HEK293 (cell line): ENCODE data around the gene CDO1.
A peak's percentile ranks its signal among the peaks of the same experiment; 100 is the strongest.

Source experiments
- BCL11B ChIP-seq: fragments of 450-650 bp; formaldehyde crosslinking; IDR thresholded peaks from 2 replicates; pipeline ENCODE4 v1.5.1; 2016; ENCODE audit warnings: low read depth, missing biosample characterization, missing genetic modification characterization
- SP2 ChIP-seq: fragments of 450-650 bp; formaldehyde crosslinking; IDR thresholded peaks from 2 replicates; pipeline ENCODE4 v1.5.1; 2016; ENCODE audit warnings: missing biosample characterization, missing genetic modification characterization
- SP3 ChIP-seq: fragments of 450-650 bp; formaldehyde crosslinking; IDR thresholded peaks from 2 replicates; pipeline ENCODE4 v1.5.1; 2016; ENCODE audit warnings: missing biosample characterization, missing genetic modification characterization
- SP7 ChIP-seq: fragments of 450-650 bp; formaldehyde crosslinking; IDR thresholded peaks from 2 replicates; pipeline ENCODE4 v1.5.1; 2016; ENCODE audit warnings: missing biosample characterization, missing genetic modification characterization
- ZBTB17 ChIP-seq: fragments of 450-650 bp; formaldehyde crosslinking; IDR thresholded peaks from 2 replicates; pipeline ENCODE4 v1.5.1; 2016; ENCODE audit warnings: missing biosample characterization, missing genetic modification characterization
- ZBTB21 ChIP-seq: fragments of 450-650 bp; formaldehyde crosslinking; IDR thresholded peaks from 2 replicates; pipeline ENCODE4 v1.5.1; 2017; ENCODE audit warnings: missing biosample characterization, missing genetic modification characterization
- ZFP3 ChIP-seq: fragments of 450-650 bp; formaldehyde crosslinking; IDR thresholded peaks from 2 replicates; pipeline ENCODE4 v1.5.1; 2016; ENCODE audit warnings: low read depth, missing biosample characterization, missing genetic modification characterization
- ZIC2 ChIP-seq: fragments of 450-650 bp; formaldehyde crosslinking; IDR thresholded peaks from 2 replicates; pipeline ENCODE4 v1.5.1; 2016; ENCODE audit warnings: missing biosample characterization, missing genetic modification characterization
- ZNF112 ChIP-seq: fragments of 450-650 bp; formaldehyde crosslinking; IDR thresholded peaks from 2 replicates; pipeline ENCODE4 v1.5.0; 2017; ENCODE audit warnings: missing biosample characterization, missing genetic modification characterization
- ZNF335 ChIP-seq: fragments of 450-650 bp; formaldehyde crosslinking; conservative IDR thresholded peaks from 2 replicates; pipeline ENCODE4 v1.5.1; 2016; ENCODE audit warnings: missing biosample characterization, missing genetic modification characterization
- ZNF366 ChIP-seq: fragments of 450-650 bp; formaldehyde crosslinking; conservative IDR thresholded peaks from 2 replicates; pipeline ENCODE4 v1.5.1; 2016; ENCODE audit warnings: missing biosample characterization, missing genetic modification characterization
- ZNF394 ChIP-seq: fragments of 450-650 bp; formaldehyde crosslinking; IDR thresholded peaks from 2 replicates; pipeline ENCODE4 v1.5.1; 2016; ENCODE audit warnings: missing biosample characterization, missing genetic modification characterization, mild to moderate bottlenecking, moderate library complexity, borderline replicate concordance
- ZNF585B ChIP-seq: fragments of 450-650 bp; formaldehyde crosslinking; IDR thresholded peaks from 2 replicates; pipeline ENCODE4 v1.5.1; 2016; ENCODE audit warnings: missing biosample characterization, missing genetic modification characterization
- ZNF600 ChIP-seq: fragments of 450-650 bp; formaldehyde crosslinking; IDR thresholded peaks from 2 replicates; pipeline ENCODE4 v1.5.1; 2016; ENCODE audit warnings: missing biosample characterization, missing genetic modification characterization
- ZNF670 ChIP-seq: fragments of 450-650 bp; formaldehyde crosslinking; IDR thresholded peaks from 2 replicates; pipeline ENCODE4 v1.5.1; 2016; ENCODE audit warnings: missing biosample characterization, missing genetic modification characterization, low read depth
- ZNF701 ChIP-seq: fragments of 450-650 bp; formaldehyde crosslinking; IDR thresholded peaks from 2 replicates; pipeline ENCODE4 v1.5.1; 2016; ENCODE audit warnings: missing biosample characterization, missing genetic modification characterization
- ZNF776 ChIP-seq: fragments of 450-650 bp; formaldehyde crosslinking; IDR thresholded peaks from 2 replicates; pipeline ENCODE4 v1.5.0; 2017; ENCODE audit warnings: missing biosample characterization, missing genetic modification characterization, borderline replicate concordance
- ZXDB ChIP-seq: fragments of 450-650 bp; formaldehyde crosslinking; IDR thresholded peaks from 2 replicates; pipeline ENCODE4 v1.5.1; 2016; ENCODE audit warnings: missing biosample characterization, missing genetic modification characterization
- TF ChIP-seq, protein P1 (sequence below): fragments of 450-650 bp; formaldehyde crosslinking; IDR thresholded peaks from 2 replicates; pipeline ENCODE4 v1.5.1; 2016; ENCODE audit warnings: missing biosample characterization, missing genetic modification characterization, borderline replicate concordance
- TF ChIP-seq, protein P2 (sequence below): fragments of 450-650 bp; formaldehyde crosslinking; IDR thresholded peaks from 2 replicates; pipeline ENCODE4 v1.5.1; 2016; ENCODE audit warnings: missing biosample characterization, missing genetic modification characterization, low read depth
- TF ChIP-seq, protein P3 (sequence below): fragments of 450-650 bp; formaldehyde crosslinking; IDR thresholded peaks from 2 replicates; pipeline ENCODE4 v1.5.1; 2016; ENCODE audit warnings: missing biosample characterization, missing genetic modification characterization, borderline replicate concordance

Gene CDO1

DNA sequence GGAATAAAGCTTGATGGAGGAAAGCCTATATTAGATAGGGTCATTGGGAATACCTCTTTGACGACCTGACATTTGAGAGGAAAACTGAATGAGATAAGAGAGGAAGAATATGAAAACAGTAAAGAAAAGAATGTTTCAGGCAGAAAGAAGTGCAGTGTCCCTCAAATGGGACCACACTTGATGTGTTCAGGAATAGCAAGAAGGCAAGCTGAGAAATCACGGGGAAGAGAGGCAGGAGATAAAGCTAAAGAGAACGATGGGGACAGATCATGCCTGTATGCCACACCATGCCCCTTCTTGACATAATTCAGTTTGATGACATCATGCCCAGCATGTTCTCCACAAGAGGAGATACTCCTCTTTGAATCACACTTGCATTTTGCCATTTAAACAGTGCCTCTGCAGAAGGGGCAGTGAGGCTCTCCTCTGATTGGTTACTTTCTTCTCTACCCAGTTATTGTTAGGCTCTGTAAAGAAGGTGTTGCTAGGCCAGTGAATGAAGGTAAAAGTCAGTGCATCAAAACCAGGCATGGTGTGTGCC lies 32.9 kb upstream of the CDO1 start (continued):
- TF ChIP-seq, protein P1, sequence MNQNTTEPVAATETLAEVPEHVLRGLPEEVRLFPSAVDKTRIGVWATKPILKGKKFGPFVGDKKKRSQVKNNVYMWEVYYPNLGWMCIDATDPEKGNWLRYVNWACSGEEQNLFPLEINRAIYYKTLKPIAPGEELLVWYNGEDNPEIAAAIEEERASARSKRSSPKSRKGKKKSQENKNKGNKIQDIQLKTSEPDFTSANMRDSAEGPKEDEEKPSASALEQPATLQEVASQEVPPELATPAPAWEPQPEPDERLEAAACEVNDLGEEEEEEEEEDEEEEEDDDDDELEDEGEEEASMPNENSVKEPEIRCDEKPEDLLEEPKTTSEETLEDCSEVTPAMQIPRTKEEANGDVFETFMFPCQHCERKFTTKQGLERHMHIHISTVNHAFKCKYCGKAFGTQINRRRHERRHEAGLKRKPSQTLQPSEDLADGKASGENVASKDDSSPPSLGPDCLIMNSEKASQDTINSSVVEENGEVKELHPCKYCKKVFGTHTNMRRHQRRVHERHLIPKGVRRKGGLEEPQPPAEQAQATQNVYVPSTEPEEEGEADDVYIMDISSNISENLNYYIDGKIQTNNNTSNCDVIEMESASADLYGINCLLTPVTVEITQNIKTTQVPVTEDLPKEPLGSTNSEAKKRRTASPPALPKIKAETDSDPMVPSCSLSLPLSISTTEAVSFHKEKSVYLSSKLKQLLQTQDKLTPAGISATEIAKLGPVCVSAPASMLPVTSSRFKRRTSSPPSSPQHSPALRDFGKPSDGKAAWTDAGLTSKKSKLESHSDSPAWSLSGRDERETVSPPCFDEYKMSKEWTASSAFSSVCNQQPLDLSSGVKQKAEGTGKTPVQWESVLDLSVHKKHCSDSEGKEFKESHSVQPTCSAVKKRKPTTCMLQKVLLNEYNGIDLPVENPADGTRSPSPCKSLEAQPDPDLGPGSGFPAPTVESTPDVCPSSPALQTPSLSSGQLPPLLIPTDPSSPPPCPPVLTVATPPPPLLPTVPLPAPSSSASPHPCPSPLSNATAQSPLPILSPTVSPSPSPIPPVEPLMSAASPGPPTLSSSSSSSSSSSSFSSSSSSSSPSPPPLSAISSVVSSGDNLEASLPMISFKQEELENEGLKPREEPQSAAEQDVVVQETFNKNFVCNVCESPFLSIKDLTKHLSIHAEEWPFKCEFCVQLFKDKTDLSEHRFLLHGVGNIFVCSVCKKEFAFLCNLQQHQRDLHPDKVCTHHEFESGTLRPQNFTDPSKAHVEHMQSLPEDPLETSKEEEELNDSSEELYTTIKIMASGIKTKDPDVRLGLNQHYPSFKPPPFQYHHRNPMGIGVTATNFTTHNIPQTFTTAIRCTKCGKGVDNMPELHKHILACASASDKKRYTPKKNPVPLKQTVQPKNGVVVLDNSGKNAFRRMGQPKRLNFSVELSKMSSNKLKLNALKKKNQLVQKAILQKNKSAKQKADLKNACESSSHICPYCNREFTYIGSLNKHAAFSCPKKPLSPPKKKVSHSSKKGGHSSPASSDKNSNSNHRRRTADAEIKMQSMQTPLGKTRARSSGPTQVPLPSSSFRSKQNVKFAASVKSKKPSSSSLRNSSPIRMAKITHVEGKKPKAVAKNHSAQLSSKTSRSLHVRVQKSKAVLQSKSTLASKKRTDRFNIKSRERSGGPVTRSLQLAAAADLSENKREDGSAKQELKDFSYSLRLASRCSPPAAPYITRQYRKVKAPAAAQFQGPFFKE (tag by site-specific recombination): no peak
- TF ChIP-seq ZBTB17 (tag by site-specific recombination) (0 out of 2 replicates have a peak, but pooled peaks have one; percentile 23), ZXDB (0 out of 2 replicates have a peak, but pooled peaks have one; percentile 51), ZNF366 (tag by site-specific recombination) (peak; percentile 69), ZIC2 (tag by site-specific recombination) (peak; percentile 55; the same call in 1 of the 2 replicates), ZNF394 (tag by site-specific recombination) (peak; percentile 90), SP7 (tag by site-specific recombination) (peak; percentile 33; the same call in 1 of the 2 replicates), ZNF585B (tag by site-specific recombination) (no peak), ZNF776 (tag by site-specific recombination) (no peak), ZNF112 (tag by site-specific recombination) (no peak), SP3 (tag by site-specific recombination) (0 out of 2 replicates have a peak, but pooled peaks have one; percentile 8), ZBTB21 (peak; percentile 89), BCL11B (no peak), ZFP3 (tag by site-specific recombination) (no peak), ZNF335 (tag by site-specific recombination) (peak; percentile 40), ZNF701 (tag by site-specific recombination) (no peak), SP2 (tag by site-specific recombination) (0 out of 2 replicates have a peak, but pooled peaks have one; percentile 8), ZNF670 (tag by site-specific recombination) (no peak), ZNF600 (tag by site-specific recombination) (peak; percentile 81)
- TF ChIP-seq, protein P2, sequence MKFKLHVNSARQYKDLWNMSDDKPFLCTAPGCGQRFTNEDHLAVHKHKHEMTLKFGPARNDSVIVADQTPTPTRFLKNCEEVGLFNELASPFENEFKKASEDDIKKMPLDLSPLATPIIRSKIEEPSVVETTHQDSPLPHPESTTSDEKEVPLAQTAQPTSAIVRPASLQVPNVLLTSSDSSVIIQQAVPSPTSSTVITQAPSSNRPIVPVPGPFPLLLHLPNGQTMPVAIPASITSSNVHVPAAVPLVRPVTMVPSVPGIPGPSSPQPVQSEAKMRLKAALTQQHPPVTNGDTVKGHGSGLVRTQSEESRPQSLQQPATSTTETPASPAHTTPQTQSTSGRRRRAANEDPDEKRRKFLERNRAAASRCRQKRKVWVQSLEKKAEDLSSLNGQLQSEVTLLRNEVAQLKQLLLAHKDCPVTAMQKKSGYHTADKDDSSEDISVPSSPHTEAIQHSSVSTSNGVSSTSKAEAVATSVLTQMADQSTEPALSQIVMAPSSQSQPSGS (tag by site-specific recombination): peak; percentile 90
- TF ChIP-seq, protein P3, sequence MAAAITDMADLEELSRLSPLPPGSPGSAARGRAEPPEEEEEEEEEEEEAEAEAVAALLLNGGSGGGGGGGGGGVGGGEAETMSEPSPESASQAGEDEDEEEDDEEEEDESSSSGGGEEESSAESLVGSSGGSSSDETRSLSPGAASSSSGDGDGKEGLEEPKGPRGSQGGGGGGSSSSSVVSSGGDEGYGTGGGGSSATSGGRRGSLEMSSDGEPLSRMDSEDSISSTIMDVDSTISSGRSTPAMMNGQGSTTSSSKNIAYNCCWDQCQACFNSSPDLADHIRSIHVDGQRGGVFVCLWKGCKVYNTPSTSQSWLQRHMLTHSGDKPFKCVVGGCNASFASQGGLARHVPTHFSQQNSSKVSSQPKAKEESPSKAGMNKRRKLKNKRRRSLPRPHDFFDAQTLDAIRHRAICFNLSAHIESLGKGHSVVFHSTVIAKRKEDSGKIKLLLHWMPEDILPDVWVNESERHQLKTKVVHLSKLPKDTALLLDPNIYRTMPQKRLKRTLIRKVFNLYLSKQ (tag by site-specific recombination): no peak
